Muscle layer of colon (tissue), 2 donors: ENCODE results near the gene RNF149.

Experiments used
- H3K27ac ChIP-seq: one replicate; pipeline ENCODE4 v1.7.0; 2013; ENCODE audit warnings: low read depth, mild to moderate bottlenecking, low read length, moderate library complexity
- H3K27me3 ChIP-seq, 2 donors: one replicate each; pipeline ENCODE4 v1.7.0; 2013; ENCODE audit warnings: low read length in 2 of 2, mild to moderate bottlenecking in 2 of 2; ENCODE audit not compliant: insufficient read depth in 2 of 2, control insufficient read depth in 1 of 2
- H3K36me3 ChIP-seq: one replicate; pipeline ENCODE4 v1.7.0; 2013; ENCODE audit warnings: mild to moderate bottlenecking, low read length; ENCODE audit not compliant: insufficient read depth
- H3K4me1 ChIP-seq: one replicate; pipeline ENCODE4 v1.7.0; 2013; ENCODE audit warnings: mild to moderate bottlenecking, low read length; ENCODE audit not compliant: insufficient read depth
- H3K4me3 ChIP-seq, 2 donors: one replicate each; pipeline ENCODE4 v1.7.0; 2013; ENCODE audit warnings: low read length in 2 of 2, low read depth in 1 of 2, mild to moderate bottlenecking in 1 of 2, moderate library complexity in 1 of 2
- H3K9ac ChIP-seq: one replicate; pipeline ENCODE4 v1.7.0; 2013; ENCODE audit warnings: low read length
- H3K9me3 ChIP-seq: one replicate; pipeline ENCODE4 v1.7.0; 2013; ENCODE audit warnings: mild to moderate bottlenecking, low read length
- donor health status: abdominal sarcoma.
- donor health status: Adenocarcinoma of cecum.

Gene RNF149

GRCh38 chr2:101291973-101292372 is 16.5 kb downstream of the RNF149 start:
- Histone ChIP-seq H3K27me3 (no peaks in the 10 kb centered on the region), H3K9ac (no peak overlapping the region), H3K27ac (no peak overlapping the region), H3K4me1 (no peaks in the 10 kb centered on the region), H3K4me3 (no peak overlapping the region), H3K36me3 (peaks cover 11% of the 10 kb centered on the region), H3K9me3 (no peaks in the 10 kb centered on the region)

- H3K9ac ChIP-seq: no peak overlapping the region
- no peaks in the 10 kb centered on the region for H3K27me3 ChIP-seq
- no peaks in the 10 kb centered on the region for H3K4me1 ChIP-seq
- H3K27ac ChIP-seq: no peak overlapping the region
- H3K36me3 ChIP-seq: peaks cover 17% of the 10 kb centered on the region
- H3K4me3 ChIP-seq: no peak overlapping the region
- H3K9me3 ChIP-seq: no peaks in the 10 kb centered on the region
Measured at GRCh38 chr2:101290711-101291110, 17.8 kb downstream of the RNF149 start.

- no peak overlapping the region for H3K27ac ChIP-seq
- H3K4me3 ChIP-seq: no peak overlapping the region
- H3K4me1 ChIP-seq: no peaks in the 10 kb centered on the region
- peaks cover 31% of the 10 kb centered on the region for H3K36me3 ChIP-seq
- H3K9ac ChIP-seq: no peak overlapping the region
- H3K9me3 ChIP-seq: no peaks in the 10 kb centered on the region
- no peaks in the 10 kb centered on the region for H3K27me3 ChIP-seq
Measured at GRCh38 chr2:101287303-101287702, 21.2 kb downstream of the RNF149 start.

- Histone ChIP-seq H3K9me3 (no peaks in the 10 kb centered on the region), H3K4me3 (no peak overlapping the region), H3K4me1 (no peaks in the 10 kb centered on the region), H3K27ac (no peak overlapping the region), H3K9ac (no peak overlapping the region), H3K27me3 (no peaks in the 10 kb centered on the region), H3K36me3 (peaks cover 32% of the 10 kb centered on the region)
Measured at GRCh38 chr2:101286684-101287083, 21.8 kb downstream of the RNF149 start.

GRCh38 chr2:101282980-101283379 is 25.5 kb downstream of the RNF149 start:
- no peak overlapping the region for H3K27ac ChIP-seq
- peaks cover 41% of the 10 kb centered on the region for H3K36me3 ChIP-seq
- no peaks in the 10 kb centered on the region for H3K4me1 ChIP-seq
- no peak overlapping the region for H3K9ac ChIP-seq
- no peaks in the 10 kb centered on the region for H3K9me3 ChIP-seq
- H3K4me3 ChIP-seq: no peak overlapping the region
- H3K27me3 ChIP-seq: no peaks in the 10 kb centered on the region

- Histone ChIP-seq H3K9ac (no peak overlapping the region), H3K36me3 (peaks cover 41% of the 10 kb centered on the region), H3K4me3 (no peak overlapping the region), H3K9me3 (no peaks in the 10 kb centered on the region), H3K27ac (no peak overlapping the region), H3K27me3 (no peaks in the 10 kb centered on the region), H3K4me1 (no peaks in the 10 kb centered on the region)
Measured at GRCh38 chr2:101281482-101281881, 27.0 kb downstream of the RNF149 start.

- Histone ChIP-seq H3K9ac (no peak overlapping the region), H3K4me3 (no peak overlapping the region), H3K9me3 (no peaks in the 10 kb centered on the region), H3K4me1 (no peaks in the 10 kb centered on the region), H3K27me3 (no peaks in the 10 kb centered on the region), H3K27ac (no peak overlapping the region), H3K36me3 (peaks cover 47% of the 10 kb centered on the region)
Measured at GRCh38 chr2:101278925-101279324, 29.6 kb downstream of the RNF149 start.

- no peak overlapping the region for H3K27ac ChIP-seq
- H3K4me1 ChIP-seq: no peaks in the 10 kb centered on the region
- H3K9me3 ChIP-seq: no peaks in the 10 kb centered on the region
- H3K27me3 ChIP-seq: no peaks in the 10 kb centered on the region
- no peak overlapping the region for H3K9ac ChIP-seq
- H3K4me3 ChIP-seq: no peak overlapping the region
- peaks cover 49% of the 10 kb centered on the region for H3K36me3 ChIP-seq
Measured at GRCh38 chr2:101277111-101277510, 31.4 kb downstream of the RNF149 start.

- Histone ChIP-seq H3K36me3 (peaks cover 66% of the 10 kb centered on the region), H3K27ac (no peak overlapping the region)
Measured at GRCh38 chr2:101274142-101274541, 34.4 kb downstream of the RNF149 start.

GRCh38 chr2:101273056-101273455 is 35.4 kb downstream of the RNF149 start:
- no peaks in the 10 kb centered on the region for H3K27me3 ChIP-seq
- no peaks in the 10 kb centered on the region for H3K9me3 ChIP-seq
- no peak overlapping the region for H3K4me3 ChIP-seq
- no peak overlapping the region for H3K9ac ChIP-seq
- peaks cover 70% of the 10 kb centered on the region for H3K36me3 ChIP-seq
- no peaks in the 10 kb centered on the region for H3K4me1 ChIP-seq
- no peak overlapping the region for H3K27ac ChIP-seq

More at GRCh38 chr2:101274142-101274541, 34.4 kb downstream of the RNF149 start:
- Histone ChIP-seq H3K4me3 (no peak overlapping the region), H3K9me3 (no peaks in the 10 kb centered on the region), H3K4me1 (no peaks in the 10 kb centered on the region), H3K9ac (no peak overlapping the region), H3K27me3 (no peaks in the 10 kb centered on the region)

GRCh38 chr2:101272045-101272784 is 36.3 kb downstream of the RNF149 start:
- Histone ChIP-seq H3K27ac (no peak overlapping the region), H3K9me3 (no peaks in the 10 kb centered on the region), H3K27me3 (no peaks in the 10 kb centered on the region), H3K9ac (no peak overlapping the region), H3K4me3 (no peak overlapping the region), H3K36me3 (peaks cover 74% of the 10 kb centered on the region), H3K4me1 (no peaks in the 10 kb centered on the region)

GRCh38 chr2:101270700-101271259 is 37.7 kb downstream of the RNF149 start:
- Histone ChIP-seq H3K4me3 (no peak overlapping the region), H3K27ac (no peak overlapping the region), H3K4me1 (no peaks in the 10 kb centered on the region), H3K36me3 (peaks cover 76% of the 10 kb centered on the region), H3K9ac (no peak overlapping the region), H3K9me3 (no peaks in the 10 kb centered on the region), H3K27me3 (no peaks in the 10 kb centered on the region)
